GM18511 (cell line): ENCODE data around the gene EEF2KMT.
"Not testable (repeated sequence)": the region's sequence is repeated elsewhere in the genome, so short reads cannot be mapped to it uniquely, and the experiment has no call there.

Experiments used
- ATAC-seq: cut with Tn5 transposase; IDR thresholded peaks from one replicate; pipeline ENCODE4 v1.9.1; 2021; ENCODE audit warnings: mild to moderate bottlenecking, moderate library complexity; ENCODE audit not compliant: unreplicated experiment

Gene EEF2KMT

GRCh38 chr16:5097470-5098220 is at the start of gene EEF2KMT:
EEF2KMT (minus strand) TSS chr16:5097795; CDS start chr16:5097739, 56 bp downstream.
- ATAC-seq = peak; percentile 98

GRCh38 chr16:5144621-5144956 is 47.0 kb upstream of the EEF2KMT start:
- not testable (repeated sequence) for ATAC-seq

GRCh38 chr16:5143761-5144620 is 46.4 kb upstream of the EEF2KMT start:
- no peak for ATAC-seq

GRCh38 chr16:5140151-5140550 is 42.6 kb upstream of the EEF2KMT start:
- ATAC-seq = not testable (repeated sequence)

GRCh38 chr16:5134739-5135452 is 37.3 kb upstream of the EEF2KMT start:
- not testable (repeated sequence) for ATAC-seq

GRCh38 chr16:5132915-5133600 is 35.5 kb upstream of the EEF2KMT start:
- not testable (repeated sequence) for ATAC-seq

GRCh38 chr16:5131467-5132004 is 33.9 kb upstream of the EEF2KMT start:
- not testable (repeated sequence) for ATAC-seq

- not testable (repeated sequence) for ATAC-seq
These were observed 19.9 kb upstream of the EEF2KMT start for GRCh38 chr16:5117300-5118087.

GRCh38 chr16:5116780-5117295 is 19.2 kb upstream of the EEF2KMT start:
- ATAC-seq = not testable (repeated sequence)

- ATAC-seq = not testable (repeated sequence)
These were observed 13.3 kb upstream of the EEF2KMT start for GRCh38 chr16:5110933-5111332.

- ATAC-seq = no peak
These were observed 11.0 kb upstream of the EEF2KMT start for GRCh38 chr16:5108505-5109158.

- not testable (repeated sequence) for ATAC-seq
These were observed 7.4 kb upstream of the EEF2KMT start for GRCh38 chr16:5105039-5105438.

GRCh38 chr16:5103296-5104032 is 5.9 kb upstream of the EEF2KMT start:
- ATAC-seq = not testable (repeated sequence)

- ATAC-seq = not testable (repeated sequence)
These were observed 1.6 kb upstream of the EEF2KMT start for GRCh38 chr16:5099174-5099573.

GRCh38 chr16:5098221-5099159 is 895 bp upstream of the EEF2KMT start:
- ATAC-seq = not testable (repeated sequence)

- not testable (repeated sequence) for ATAC-seq
These were observed 530 bp downstream of the EEF2KMT start for GRCh38 chr16:5097061-5097469.
